Measurements from ENCODE around the gene MYCBP2.

Gene MYCBP2

DNA sequence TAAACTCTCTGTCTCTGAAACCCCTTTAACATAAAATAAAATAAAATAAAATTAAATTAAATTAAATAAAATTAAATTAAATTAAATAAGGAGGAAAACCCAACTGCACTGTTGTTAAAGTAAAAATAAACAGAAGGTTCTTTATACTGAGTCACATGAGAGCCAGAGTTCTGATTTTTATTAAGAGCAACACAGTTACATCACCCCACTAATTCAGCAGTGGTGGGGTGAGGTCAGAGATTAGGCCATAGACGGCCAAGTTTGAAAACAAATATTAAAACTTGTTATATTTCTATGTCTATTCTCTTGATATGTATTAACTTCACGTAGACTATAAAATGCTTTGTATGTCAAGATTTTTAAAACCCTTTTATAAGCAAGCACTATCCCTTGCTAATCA, 59.5 kb downstream of the MYCBP2 start:
- Histone ChIP-seq H3K9me2 (replicated peaks; ENCODE audit: insufficient read depth, low read length) (no peaks in the 10 kb centered on the region), H4K20me1 (ENCODE audit: low read depth, low read length) (no peaks in the 10 kb centered on the region), H3K9me3 (ENCODE audit: insufficient read depth, low read length) (no peaks in the 10 kb centered on the region), H3K27ac (ENCODE audit: low read depth, low read length) (no peak overlapping the region), H3K27me3 (ENCODE audit: low read length) (no peaks in the 10 kb centered on the region), H2AFZ (ENCODE audit: low read depth, low read length, severe bottlenecking) (no peak overlapping the region), H3K4me3 (ENCODE audit: insufficient read depth, low read length, poor library complexity, severe bottlenecking) (no peak overlapping the region), H3K9ac (ENCODE audit: low read length) (no peak overlapping the region), H3F3A (ENCODE audit: insufficient read depth) (0 out of 2 replicates have a peak, but pooled peaks cover 6% of the 10 kb centered on the region), H3K79me2 (ENCODE audit: insufficient read depth, low read length) (no peaks in the 10 kb centered on the region), H3K36me3 (ENCODE audit: low read length) (peaks cover 65% of the 10 kb centered on the region), H3K4me2 (ENCODE audit: low read depth, low read length, poor library complexity, severe bottlenecking) (no peak overlapping the region)
- TF ChIP-seq, protein P1, sequence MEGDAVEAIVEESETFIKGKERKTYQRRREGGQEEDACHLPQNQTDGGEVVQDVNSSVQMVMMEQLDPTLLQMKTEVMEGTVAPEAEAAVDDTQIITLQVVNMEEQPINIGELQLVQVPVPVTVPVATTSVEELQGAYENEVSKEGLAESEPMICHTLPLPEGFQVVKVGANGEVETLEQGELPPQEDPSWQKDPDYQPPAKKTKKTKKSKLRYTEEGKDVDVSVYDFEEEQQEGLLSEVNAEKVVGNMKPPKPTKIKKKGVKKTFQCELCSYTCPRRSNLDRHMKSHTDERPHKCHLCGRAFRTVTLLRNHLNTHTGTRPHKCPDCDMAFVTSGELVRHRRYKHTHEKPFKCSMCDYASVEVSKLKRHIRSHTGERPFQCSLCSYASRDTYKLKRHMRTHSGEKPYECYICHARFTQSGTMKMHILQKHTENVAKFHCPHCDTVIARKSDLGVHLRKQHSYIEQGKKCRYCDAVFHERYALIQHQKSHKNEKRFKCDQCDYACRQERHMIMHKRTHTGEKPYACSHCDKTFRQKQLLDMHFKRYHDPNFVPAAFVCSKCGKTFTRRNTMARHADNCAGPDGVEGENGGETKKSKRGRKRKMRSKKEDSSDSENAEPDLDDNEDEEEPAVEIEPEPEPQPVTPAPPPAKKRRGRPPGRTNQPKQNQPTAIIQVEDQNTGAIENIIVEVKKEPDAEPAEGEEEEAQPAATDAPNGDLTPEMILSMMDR (IDR thresholded peaks at IDR 0.05; ENCODE audit: insufficient read depth, low read length, poor library complexity, severe bottlenecking): no peak
- TF ChIP-seq EZH2phosphoT487 (conservative IDR thresholded peaks at IDR 0.05; ENCODE audit: low read length): no peak

DNA sequence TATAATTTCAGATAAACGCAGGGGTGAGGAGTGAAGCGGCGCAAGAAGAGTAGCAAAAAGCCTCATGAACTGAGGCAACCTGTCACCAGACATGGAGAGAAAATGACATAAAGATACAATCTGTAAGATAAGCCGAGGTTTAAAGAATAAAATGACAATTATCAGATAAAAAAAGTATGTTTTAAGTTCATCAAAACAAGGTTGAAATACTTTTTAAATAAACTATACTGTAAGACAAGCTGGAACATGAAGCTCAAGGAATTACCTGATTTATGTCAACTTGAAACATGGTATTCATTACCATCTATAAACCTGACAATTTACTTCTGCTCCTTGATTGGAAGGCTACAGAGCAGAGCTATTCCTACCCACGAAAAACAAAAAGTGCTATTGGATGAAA, 61.6 kb downstream of the MYCBP2 start:
- H4K20me1 ChIP-seq (ENCODE audit: low read depth, low read length): no peaks in the 10 kb centered on the region
- no peak overlapping the region for H3K4me2 ChIP-seq (ENCODE audit: low read depth, low read length, poor library complexity, severe bottlenecking)
- H3K9ac ChIP-seq (ENCODE audit: low read length): no peak overlapping the region
- H3K79me2 ChIP-seq (ENCODE audit: insufficient read depth, low read length): no peaks in the 10 kb centered on the region
- H3F3A ChIP-seq (ENCODE audit: insufficient read depth): peaks cover 10% of the 10 kb centered on the region; the same call in 1 of the 2 replicates
- H3K27ac ChIP-seq (ENCODE audit: low read depth, low read length): no peak overlapping the region
- H3K36me3 ChIP-seq (ENCODE audit: low read length): peaks cover 66% of the 10 kb centered on the region
- H3K4me3 ChIP-seq (ENCODE audit: insufficient read depth, low read length, poor library complexity, severe bottlenecking): no peak overlapping the region
- H3K27me3 ChIP-seq (ENCODE audit: low read length): no peaks in the 10 kb centered on the region
- no peaks in the 10 kb centered on the region for H3K9me2 ChIP-seq (replicated peaks; ENCODE audit: insufficient read depth, low read length)
- TF ChIP-seq, protein P1 (IDR thresholded peaks at IDR 0.05; ENCODE audit: insufficient read depth, low read length, poor library complexity, severe bottlenecking): no peak
- TF ChIP-seq EZH2phosphoT487 (conservative IDR thresholded peaks at IDR 0.05; ENCODE audit: low read length): no peak
- no peak overlapping the region for H2AFZ ChIP-seq (ENCODE audit: low read depth, low read length, severe bottlenecking)
- H3K9me3 ChIP-seq (ENCODE audit: insufficient read depth, low read length): no peaks in the 10 kb centered on the region

DNA sequence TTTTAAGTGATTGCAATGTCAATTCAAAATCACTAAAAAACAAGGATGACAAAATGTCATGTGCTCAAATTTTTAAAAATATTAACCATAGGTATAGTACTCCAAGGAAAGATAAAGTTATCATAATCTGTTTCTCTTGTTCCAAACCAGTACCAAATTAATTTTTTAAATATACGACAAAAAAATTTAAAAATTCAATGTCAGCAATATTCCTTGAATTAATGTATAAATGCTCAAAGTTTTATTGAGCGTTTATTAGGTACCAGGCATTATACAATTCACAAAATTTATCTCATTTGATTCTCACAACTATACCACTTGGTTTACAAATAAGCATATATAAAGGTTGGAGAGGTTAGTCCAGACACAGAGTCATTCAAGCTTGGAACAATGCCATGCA, 64.7 kb downstream of the MYCBP2 start:
- Histone ChIP-seq H3K27ac (ENCODE audit: low read depth, low read length) (no peak overlapping the region), H4K20me1 (ENCODE audit: low read depth, low read length) (no peaks in the 10 kb centered on the region), H3K79me2 (ENCODE audit: insufficient read depth, low read length) (no peaks in the 10 kb centered on the region), H3F3A (ENCODE audit: insufficient read depth) (peaks cover 12% of the 10 kb centered on the region; the same call in 1 of the 2 replicates), H3K4me3 (ENCODE audit: insufficient read depth, low read length, poor library complexity, severe bottlenecking) (no peak overlapping the region), H3K9me2 (replicated peaks; ENCODE audit: insufficient read depth, low read length) (no peaks in the 10 kb centered on the region), H3K9me3 (ENCODE audit: insufficient read depth, low read length) (no peaks in the 10 kb centered on the region), H2AFZ (ENCODE audit: low read depth, low read length, severe bottlenecking) (no peak overlapping the region), H3K36me3 (ENCODE audit: low read length) (peaks cover 69% of the 10 kb centered on the region), H3K4me2 (ENCODE audit: low read depth, low read length, poor library complexity, severe bottlenecking) (no peak overlapping the region), H3K9ac (ENCODE audit: low read length) (no peak overlapping the region), H3K27me3 (ENCODE audit: low read length) (no peaks in the 10 kb centered on the region)
- TF ChIP-seq EZH2phosphoT487 (conservative IDR thresholded peaks at IDR 0.05; ENCODE audit: low read length): no peak
- TF ChIP-seq, protein P1 (IDR thresholded peaks at IDR 0.05; ENCODE audit: insufficient read depth, low read length, poor library complexity, severe bottlenecking): no peak
